CD14-positive monocyte (primary cell): ENCODE data around the gene LCLAT1. TPM values are rescaled to one million over a fixed set of nuclear protein-coding genes. Genes with fewer than 3 reads are reported as not detected.

Experiments used
- DNase-seq, 3 donors: peaks; one replicate each; pipeline ENCODE4 v3.0.0-alpha.2; 2011 to 2022
- H2AFZ ChIP-seq: 2 replicates; pipeline ENCODE4 v1.6.0; 2012; ENCODE audit warnings: mild to moderate bottlenecking, low read depth, low read length, inconsistent platforms; ENCODE audit not compliant: insufficient read depth, poor library complexity, severe bottlenecking
- H3K27ac ChIP-seq, 2 donors: 1 replicate in 1 of 2; 2 replicates in 1 of 2; pipeline ENCODE4 v1.5.1; 2012 to 2013; ENCODE audit warnings: low read length in 2 of 2, control low read depth in 1 of 2, inconsistent platforms in 1 of 2, low read depth in 1 of 2, mild to moderate bottlenecking in 1 of 2
- H3K27me3 ChIP-seq, 2 donors: one replicate each; pipeline versions ENCODE4 v1.6.0 to v1.6.1; 2011 to 2013; ENCODE audit warnings: low read length in 2 of 2; ENCODE audit not compliant: control insufficient read depth in 2 of 2, insufficient read depth in 2 of 2
- H3K36me3 ChIP-seq, 2 donors: replicated peaks in 1 of 2; 1 replicate in 1 of 2; 2 replicates in 1 of 2; pipeline versions ENCODE4 v1.5.1 to v1.6.1; 2012 to 2013; ENCODE audit warnings: low read length in 2 of 2, control low read depth in 1 of 2, inconsistent platforms in 1 of 2, mild to moderate bottlenecking in 1 of 2; ENCODE audit not compliant: insufficient read depth in 2 of 2, control insufficient read depth in 1 of 2
- H3K4me1 ChIP-seq, 2 donors: 1 replicate in 1 of 2; 2 replicates in 1 of 2; pipeline versions ENCODE4 v1.5.1 to v1.6.1; 2012 to 2013; ENCODE audit warnings: low read length in 2 of 2, control low read depth in 1 of 2, inconsistent platforms in 1 of 2, mild to moderate bottlenecking in 1 of 2, moderate library complexity in 1 of 2; ENCODE audit not compliant: insufficient read depth in 2 of 2, control insufficient read depth in 1 of 2
- H3K4me2 ChIP-seq: replicated peaks from 2 replicates; pipeline ENCODE3; 2012; ENCODE audit warnings: low read length, moderate library complexity, mild to moderate bottlenecking; ENCODE audit not compliant: poor library complexity, severe bottlenecking; ENCODE audit errors: extremely low read depth
- H3K4me3 ChIP-seq, 3 experiments: fragments of 200-600 bp in 1 of 3; sonication (generic) in 1 of 3; replicated peaks in 1 of 3; 1 replicate in 2 of 3; 2 replicates in 1 of 3; pipeline ENCODE4 v1.5.1; 2011 to 2013; ENCODE audit warnings: low read length in 3 of 3, mild to moderate bottlenecking in 3 of 3, control low read depth in 2 of 3, low read depth in 2 of 3, inconsistent platforms in 1 of 3, moderate library complexity in 1 of 3
- H3K79me2 ChIP-seq: 2 replicates; pipeline ENCODE4 v1.6.0; 2012; ENCODE audit warnings: mild to moderate bottlenecking, control low read depth, inconsistent platforms, low read length, moderate library complexity; ENCODE audit not compliant: insufficient read depth
- H3K9ac ChIP-seq: 2 replicates; pipeline ENCODE4 v1.6.0; 2017; ENCODE audit warnings: low read length, mild to moderate bottlenecking; ENCODE audit not compliant: insufficient read depth, poor library complexity, severe bottlenecking
- H3K9me3 ChIP-seq, 2 donors: replicated peaks in 1 of 2; 1 replicate in 1 of 2; 2 replicates in 1 of 2; pipeline versions ENCODE4 v1.5.1 to v1.6.1; 2012 to 2013; ENCODE audit warnings: low read length in 2 of 2, control low read depth in 1 of 2; ENCODE audit not compliant: control insufficient read depth in 1 of 2, insufficient read depth in 1 of 2
- H4K20me1 ChIP-seq: 2 replicates; pipeline ENCODE4 v1.6.0; 2012; ENCODE audit warnings: mild to moderate bottlenecking, low read length, control low read depth, moderate library complexity; ENCODE audit not compliant: insufficient read depth
- H3K27ac Mint-ChIP-seq, 7 donors: one replicate each; pipeline ENCODE4 v1.8.0; 2020; ENCODE audit warnings: mild to moderate bottlenecking in 7 of 7, mixed read lengths in 7 of 7, moderate library complexity in 6 of 7, inconsistent platforms in 2 of 7
- H3K27me3 Mint-ChIP-seq, 3 donors: one replicate each; pipeline ENCODE4 v1.8.0; 2021 to 2022; ENCODE audit warnings: low read depth in 3 of 3, mild to moderate bottlenecking in 3 of 3, mixed read lengths in 3 of 3, moderate library complexity in 3 of 3, inconsistent platforms in 1 of 3
- H3K36me3 Mint-ChIP-seq, 2 donors: one replicate each; pipeline ENCODE4 v1.8.0; 2020; ENCODE audit warnings: mixed read lengths in 2 of 2, inconsistent platforms in 1 of 2, mild to moderate bottlenecking in 1 of 2
- H3K4me1 Mint-ChIP-seq: one replicate; pipeline ENCODE4 v1.8.0; 2020; ENCODE audit warnings: mild to moderate bottlenecking, mixed read lengths
- H3K4me3 Mint-ChIP-seq, 2 donors: one replicate each; pipeline ENCODE4 v1.8.0; 2020; ENCODE audit warnings: mild to moderate bottlenecking in 2 of 2, mixed read lengths in 2 of 2, moderate library complexity in 1 of 2
- H3K9me3 Mint-ChIP-seq, 7 donors: one replicate each; pipeline ENCODE4 v1.8.0; 2020 to 2022; ENCODE audit warnings: mixed read lengths in 7 of 7, mild to moderate bottlenecking in 6 of 7, moderate library complexity in 6 of 7, inconsistent platforms in 2 of 7
- WGBS: methylation state at CpG from one replicate; pipeline ENCODE4 v1.1.5; 2013; ENCODE audit warnings: missing lambda C conversion rate; ENCODE audit not compliant: insufficient coverage; 5-methylcytosine and 5-hydroxymethylcytosine counted together
- intact Hi-C, 2 donors: fragments of 100-400 bp; cut with micrococcal nuclease; formaldehyde crosslinking; loops; one replicate each; pipeline versions ENCODE4 v1.15.0 to v1.15.1; 2023
- polyA plus RNA-seq, 3 donors: library from polyadenylated mRNA; depleted of rRNA in 1 of 3; unstranded in 2 of 3; stranded (reverse) in 1 of 3; fragments of 300-500 nt in 2 of 3; fragments of >200 nt in 1 of 3; fragmentation: Illumina TruSeq in 2 of 3; gene quantifications; 1 replicate in 2 of 3; 2 replicates in 1 of 3; pipeline ENCODE4 v1.2.3, GENCODE V29; 2012 to 2021
- TF ChIP-seq, protein P1 (sequence below): fragments of 200-600 bp; IDR thresholded peaks from one replicate; pipeline ENCODE4 v1.8.0; 2022; ENCODE audit warnings: antibody characterized with exemption, mild to moderate bottlenecking

Gene LCLAT1
- polyA plus RNA-seq, 3 donors = 1.2 to 5.7 (median 1.3) TPM

DNA sequence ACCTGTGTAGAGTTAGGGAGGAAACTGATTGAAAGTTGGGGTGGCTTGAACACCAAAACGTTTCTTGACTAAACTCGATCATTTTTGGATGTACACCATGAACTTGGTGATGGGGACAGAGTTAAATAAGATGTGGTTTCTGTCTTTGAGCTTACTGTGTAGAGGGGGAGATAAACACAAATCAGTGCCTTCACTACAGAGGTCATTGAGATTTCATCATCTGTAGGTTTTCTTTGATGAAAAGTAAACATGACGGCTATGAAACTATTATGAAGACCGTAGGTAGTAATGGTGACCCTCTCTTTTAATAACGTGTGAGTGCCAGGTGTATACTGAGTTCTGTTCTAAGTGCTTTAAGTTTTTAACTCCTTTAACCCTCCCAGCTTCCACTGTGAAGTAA, 6.5 kb downstream of the LCLAT1 start:
- Histone ChIP-seq H3K36me3 (no peaks in the 10 kb centered on the region), H3K27ac (no peak overlapping the region), H3K79me2 (peaks cover 14% of the 10 kb centered on the region), H3K4me1 (peaks cover 0 to under 1% of the 10 kb centered on the region in 2 donors), H3K9me3 (no peaks in the 10 kb centered on the region), H2AFZ (no peak overlapping the region), H4K20me1 (no peaks in the 10 kb centered on the region), H3K4me2 (no peak overlapping the region), H3K27me3 (no peaks in the 10 kb centered on the region), H3K9ac (no peak overlapping the region), H3K4me3 (no peak overlapping the region)
- peaks cover 0 to 2% (median 0%) of the 10 kb centered on the region in 3 donors for H3K27me3 Mint-ChIP-seq
- TF ChIP-seq, protein P1, sequence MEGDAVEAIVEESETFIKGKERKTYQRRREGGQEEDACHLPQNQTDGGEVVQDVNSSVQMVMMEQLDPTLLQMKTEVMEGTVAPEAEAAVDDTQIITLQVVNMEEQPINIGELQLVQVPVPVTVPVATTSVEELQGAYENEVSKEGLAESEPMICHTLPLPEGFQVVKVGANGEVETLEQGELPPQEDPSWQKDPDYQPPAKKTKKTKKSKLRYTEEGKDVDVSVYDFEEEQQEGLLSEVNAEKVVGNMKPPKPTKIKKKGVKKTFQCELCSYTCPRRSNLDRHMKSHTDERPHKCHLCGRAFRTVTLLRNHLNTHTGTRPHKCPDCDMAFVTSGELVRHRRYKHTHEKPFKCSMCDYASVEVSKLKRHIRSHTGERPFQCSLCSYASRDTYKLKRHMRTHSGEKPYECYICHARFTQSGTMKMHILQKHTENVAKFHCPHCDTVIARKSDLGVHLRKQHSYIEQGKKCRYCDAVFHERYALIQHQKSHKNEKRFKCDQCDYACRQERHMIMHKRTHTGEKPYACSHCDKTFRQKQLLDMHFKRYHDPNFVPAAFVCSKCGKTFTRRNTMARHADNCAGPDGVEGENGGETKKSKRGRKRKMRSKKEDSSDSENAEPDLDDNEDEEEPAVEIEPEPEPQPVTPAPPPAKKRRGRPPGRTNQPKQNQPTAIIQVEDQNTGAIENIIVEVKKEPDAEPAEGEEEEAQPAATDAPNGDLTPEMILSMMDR = no peak
- H3K4me3 Mint-ChIP-seq = no peak overlapping the region
- H3K9me3 Mint-ChIP-seq = peaks cover 0 to 3% (median 0%) of the 10 kb centered on the region in 7 donors
- no peak for DNase-seq
- peaks cover 4% of the 10 kb centered on the region for H3K4me1 Mint-ChIP-seq
- no peak overlapping the region for H3K27ac Mint-ChIP-seq
- WGBS = 54% methylated on average over 2 of the region's 5 CpGs
- peaks cover 0 to 4% of the 10 kb centered on the region in 2 donors for H3K36me3 Mint-ChIP-seq
- intact Hi-C loops = no loop called here

DNA sequence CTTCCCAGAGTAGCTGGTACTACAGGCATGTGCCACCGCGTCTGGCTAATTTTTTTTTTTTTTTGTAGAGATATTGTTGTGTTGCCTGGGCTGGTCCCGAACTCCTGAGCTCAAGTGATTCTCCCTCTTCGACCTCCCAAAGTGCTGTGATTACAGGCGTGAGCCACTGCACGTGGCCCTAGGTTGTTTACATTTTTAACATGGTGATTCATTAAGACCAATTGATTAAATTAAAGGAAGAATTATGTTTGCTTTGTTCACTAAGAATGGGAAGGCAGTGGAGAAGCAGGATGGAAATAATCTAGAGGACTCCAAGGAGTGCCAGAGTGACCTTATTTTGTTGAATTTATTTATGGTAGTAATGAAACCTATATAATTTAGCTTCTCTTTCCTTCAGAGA, 7.5 kb downstream of the LCLAT1 start:
- H3K79me2 ChIP-seq = peaks cover 14% of the 10 kb centered on the region
- no peak overlapping the region for H3K9ac ChIP-seq
- Mint-ChIP-seq H3K27me3 (peaks cover 0 to 2% (median 0%) of the 10 kb centered on the region in 3 donors), H3K27ac (no peak overlapping the region), H3K36me3 (peaks cover 0 to 4% of the 10 kb centered on the region in 2 donors), H3K4me3 (no peak overlapping the region), H3K4me1 (no peaks in the 10 kb centered on the region), H3K9me3 (peaks cover 0 to 3% (median 0%) of the 10 kb centered on the region in 7 donors)
- TF ChIP-seq, protein P1 = no peak
- no peaks in the 10 kb centered on the region for H3K27me3 ChIP-seq
- no peak overlapping the region for H3K27ac ChIP-seq
- no peaks in the 10 kb centered on the region for H3K36me3 ChIP-seq
- H3K4me1 ChIP-seq = no peaks in the 10 kb centered on the region
- no peaks in the 10 kb centered on the region for H3K9me3 ChIP-seq
- no peak overlapping the region for H3K4me3 ChIP-seq
- no peaks in the 10 kb centered on the region for H4K20me1 ChIP-seq
- no CpG with 5 or more reads among the region's 6 CpGs for WGBS
- H3K4me2 ChIP-seq = no peak overlapping the region
- no peak overlapping the region for H2AFZ ChIP-seq
- intact Hi-C loops = no loop called here
- no peak for DNase-seq
